Keratinocyte (primary cell): ENCODE data around the gene CDKN3.

Source experiments
- EZH2 ChIP-seq: IDR thresholded peaks from one replicate; pipeline ENCODE4 v1.6.1; 2012; ENCODE audit warnings: inconsistent platforms, mild to moderate bottlenecking, low read length, moderate library complexity
- TF ChIP-seq, protein P1 (sequence below), 3 experiments: IDR thresholded peaks in 1 of 3; conservative IDR thresholded peaks in 1 of 3; optimal IDR thresholded peaks in 1 of 3; 2 replicates in 2 of 3; 3 replicates in 1 of 3; pipeline versions ENCODE3 to v1.5.1; 2011; ENCODE audit warnings: low read length in 3 of 3, mild to moderate bottlenecking in 3 of 3, moderate library complexity in 2 of 3, control low read depth in 1 of 3, inconsistent platforms in 1 of 3; ENCODE audit not compliant: insufficient read depth in 2 of 3; ENCODE audit errors: extremely low read depth in 1 of 3

DNA sequence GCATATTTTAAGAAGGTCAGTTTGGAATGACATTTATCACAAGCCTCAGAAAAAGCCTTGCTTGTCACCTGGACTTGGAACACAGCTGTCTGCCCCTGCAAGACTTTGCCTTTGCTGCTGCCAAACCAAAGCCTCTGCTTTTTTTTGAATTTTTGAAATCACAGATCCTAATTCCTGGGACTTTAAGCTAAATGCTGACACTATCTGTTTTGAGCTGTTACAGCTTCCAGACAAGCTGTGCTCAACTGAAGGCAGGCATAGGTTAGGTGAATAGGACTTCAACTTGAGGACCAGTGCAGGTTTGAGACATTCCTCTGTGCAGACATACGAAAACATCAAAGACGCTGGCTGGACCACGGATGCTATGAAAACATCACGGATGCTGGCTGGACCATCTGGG, 11.3 kb upstream of the CDKN3 start:
- TF ChIP-seq, protein P1, sequence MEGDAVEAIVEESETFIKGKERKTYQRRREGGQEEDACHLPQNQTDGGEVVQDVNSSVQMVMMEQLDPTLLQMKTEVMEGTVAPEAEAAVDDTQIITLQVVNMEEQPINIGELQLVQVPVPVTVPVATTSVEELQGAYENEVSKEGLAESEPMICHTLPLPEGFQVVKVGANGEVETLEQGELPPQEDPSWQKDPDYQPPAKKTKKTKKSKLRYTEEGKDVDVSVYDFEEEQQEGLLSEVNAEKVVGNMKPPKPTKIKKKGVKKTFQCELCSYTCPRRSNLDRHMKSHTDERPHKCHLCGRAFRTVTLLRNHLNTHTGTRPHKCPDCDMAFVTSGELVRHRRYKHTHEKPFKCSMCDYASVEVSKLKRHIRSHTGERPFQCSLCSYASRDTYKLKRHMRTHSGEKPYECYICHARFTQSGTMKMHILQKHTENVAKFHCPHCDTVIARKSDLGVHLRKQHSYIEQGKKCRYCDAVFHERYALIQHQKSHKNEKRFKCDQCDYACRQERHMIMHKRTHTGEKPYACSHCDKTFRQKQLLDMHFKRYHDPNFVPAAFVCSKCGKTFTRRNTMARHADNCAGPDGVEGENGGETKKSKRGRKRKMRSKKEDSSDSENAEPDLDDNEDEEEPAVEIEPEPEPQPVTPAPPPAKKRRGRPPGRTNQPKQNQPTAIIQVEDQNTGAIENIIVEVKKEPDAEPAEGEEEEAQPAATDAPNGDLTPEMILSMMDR (optimal IDR thresholded peaks at IDR 0.05 in 1 of 3, IDR thresholded peaks at IDR 0.05 in 1 of 3, conservative IDR thresholded peaks at IDR 0.05 in 1 of 3; ENCODE audit: extremely low read depth in 1 of 3, insufficient read depth in 2 of 3, low read length in 3 of 3) = no peak
- no peak for TF ChIP-seq EZH2
